Measurements from ENCODE around the gene NKD1. TPM values are rescaled to one million over a fixed set of nuclear protein-coding genes. Genes with fewer than 3 reads are reported as not detected.

NKD1 gene
- total RNA-seq, 1 donor from 2014 or later = 31.3 TPM

GRCh38 chr16:50667497-50668367, 119.5 kb downstream of the NKD1 start:
- no peak overlapping the region for H3K27ac Mint-ChIP-seq (ENCODE audit: unreplicated experiment)
- H3K9me3 Mint-ChIP-seq (ENCODE audit: unreplicated experiment) = peaks cover 20% of the 10 kb centered on the region
- DNase-seq = no peak
- no peak for TF ChIP-seq CTCF (IDR thresholded peaks at IDR 0.05; ENCODE audit: partially characterized antibody, unreplicated experiment)
- H3K36me3 Mint-ChIP-seq (ENCODE audit: unreplicated experiment) = peaks cover 20% of the 10 kb centered on the region
- H3K4me3 Mint-ChIP-seq (ENCODE audit: unreplicated experiment) = no peak overlapping the region
- peaks cover 12% of the 10 kb centered on the region for H3K27me3 Mint-ChIP-seq (ENCODE audit: unreplicated experiment)
- peaks cover 6% of the 10 kb centered on the region for H3K4me1 Mint-ChIP-seq (ENCODE audit: low read depth, unreplicated experiment)

- Mint-ChIP-seq H3K27ac (ENCODE audit: unreplicated experiment) (no peak overlapping the region), H3K36me3 (ENCODE audit: unreplicated experiment) (peaks cover 24% of the 10 kb centered on the region), H3K4me1 (ENCODE audit: low read depth, unreplicated experiment) (peaks cover 6% of the 10 kb centered on the region), H3K4me3 (ENCODE audit: unreplicated experiment) (no peak overlapping the region), H3K9me3 (ENCODE audit: unreplicated experiment) (peaks cover 20% of the 10 kb centered on the region), H3K27me3 (ENCODE audit: unreplicated experiment) (peaks cover 12% of the 10 kb centered on the region)
- DNase-seq = no peak
- no peak for TF ChIP-seq CTCF (IDR thresholded peaks at IDR 0.05; ENCODE audit: partially characterized antibody, unreplicated experiment)
These were observed 120.3 kb downstream of the NKD1 start for GRCh38 chr16:50668368-50669008.

- peaks cover 17% of the 10 kb centered on the region for H3K9me3 Mint-ChIP-seq (ENCODE audit: unreplicated experiment)
- H3K4me1 Mint-ChIP-seq (ENCODE audit: low read depth, unreplicated experiment) = peaks cover 6% of the 10 kb centered on the region
- no peak for TF ChIP-seq CTCF (IDR thresholded peaks at IDR 0.05; ENCODE audit: partially characterized antibody, unreplicated experiment)
- no peak overlapping the region for H3K4me3 Mint-ChIP-seq (ENCODE audit: unreplicated experiment)
- DNase-seq = no peak
- peaks cover 23% of the 10 kb centered on the region for H3K36me3 Mint-ChIP-seq (ENCODE audit: unreplicated experiment)
- peaks cover 12% of the 10 kb centered on the region for H3K27me3 Mint-ChIP-seq (ENCODE audit: unreplicated experiment)
- no peak overlapping the region for H3K27ac Mint-ChIP-seq (ENCODE audit: unreplicated experiment)
These were observed 121.5 kb downstream of the NKD1 start for GRCh38 chr16:50669741-50670140.

- Mint-ChIP-seq H3K36me3 (ENCODE audit: unreplicated experiment) (peaks cover 21% of the 10 kb centered on the region), H3K27ac (ENCODE audit: unreplicated experiment) (no peak overlapping the region), H3K4me1 (ENCODE audit: low read depth, unreplicated experiment) (peaks cover 6% of the 10 kb centered on the region)
These were observed 122.3 kb downstream of the NKD1 start for GRCh38 chr16:50670476-50670875.

More at GRCh38 chr16:50670476-50670875, 122.3 kb downstream of the NKD1 start:
- no peak for TF ChIP-seq CTCF (IDR thresholded peaks at IDR 0.05; ENCODE audit: partially characterized antibody, unreplicated experiment)
- Mint-ChIP-seq H3K27me3 (ENCODE audit: unreplicated experiment) (peaks cover 12% of the 10 kb centered on the region), H3K9me3 (ENCODE audit: unreplicated experiment) (peaks cover 15% of the 10 kb centered on the region), H3K4me3 (ENCODE audit: unreplicated experiment) (no peak overlapping the region)
- no peak for DNase-seq
